Measurements from ENCODE around the gene CNNM4.

The CNNM4 gene

DNA sequence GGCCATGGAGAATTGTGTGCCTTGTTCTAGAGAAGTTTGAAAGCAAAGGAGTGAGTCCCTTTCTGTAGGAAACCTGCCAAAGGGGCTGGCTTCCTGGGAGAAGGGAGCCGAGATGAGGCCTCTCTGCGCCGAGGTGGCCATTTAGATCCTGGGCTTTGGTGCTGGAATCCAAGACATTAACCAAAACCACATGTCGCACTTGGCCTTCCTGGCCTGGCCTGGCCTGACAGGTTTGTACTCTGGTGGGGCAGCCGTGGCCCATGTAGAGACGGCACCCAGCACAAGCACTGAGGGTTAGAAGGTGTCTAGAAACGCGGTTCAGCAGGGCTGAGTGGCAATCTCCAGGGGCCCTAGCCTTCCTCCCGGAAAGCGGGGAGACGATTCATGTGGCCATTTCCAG lies 62.5 kb downstream of the CNNM4 start:
- no peaks in the 10 kb centered on the region for H3K36me3 ChIP-seq (ENCODE audit: low read length)
- TF ChIP-seq EZH2phosphoT487 (conservative IDR thresholded peaks at IDR 0.05; ENCODE audit: low read length): no peak

DNA sequence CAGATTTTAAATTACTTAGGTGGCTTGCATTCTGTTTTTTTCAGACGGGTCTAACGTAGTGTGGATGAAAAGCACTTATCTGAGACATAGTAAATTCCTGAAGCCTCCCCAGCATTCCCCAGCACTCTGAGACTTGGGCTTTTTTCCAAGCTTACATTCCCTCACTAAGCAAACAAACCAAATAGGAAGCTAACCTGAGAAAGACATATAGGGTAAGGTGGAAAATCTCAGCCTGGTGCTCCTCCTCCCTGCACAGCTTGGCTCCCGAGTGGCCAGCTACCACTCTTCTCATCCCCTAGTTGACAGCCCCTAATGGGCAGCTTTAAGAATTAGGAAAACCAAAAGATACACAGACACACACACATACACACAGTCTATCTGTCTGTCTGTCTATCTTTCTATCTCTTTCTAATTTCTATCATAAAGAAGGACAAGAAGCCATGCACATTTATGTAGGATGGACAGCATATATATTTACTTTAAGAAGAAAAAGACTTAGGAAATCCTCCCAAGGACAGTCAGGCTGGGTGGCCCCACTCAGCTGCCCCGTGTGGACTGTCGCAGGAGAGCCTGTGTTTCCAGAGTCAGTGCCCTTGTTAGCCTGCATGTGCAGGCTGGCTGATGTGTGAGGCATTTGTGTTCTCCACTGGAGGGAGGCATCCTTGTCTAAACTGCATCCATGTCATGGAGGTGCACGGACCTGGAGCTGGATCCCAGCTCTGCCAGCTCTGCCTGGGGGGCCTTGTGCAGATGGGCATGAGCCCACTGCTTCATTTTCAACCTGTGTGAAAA lies 63.6 kb downstream of the CNNM4 start:
- Histone ChIP-seq H3K4me2 (ENCODE audit: low read depth, low read length, poor library complexity, severe bottlenecking) (no peak overlapping the region), H3K9me3 (ENCODE audit: insufficient read depth, low read length) (no peaks in the 10 kb centered on the region), H3K36me3 (ENCODE audit: low read length) (no peaks in the 10 kb centered on the region), H2AFZ (ENCODE audit: low read depth, low read length, severe bottlenecking) (no peak overlapping the region), H3K79me2 (ENCODE audit: insufficient read depth, low read length) (peaks cover 34% of the 10 kb centered on the region), H4K20me1 (ENCODE audit: low read depth, low read length) (no peaks in the 10 kb centered on the region), H3K9me2 (replicated peaks; ENCODE audit: insufficient read depth, low read length) (no peaks in the 10 kb centered on the region), H3K27ac (ENCODE audit: low read depth, low read length) (no peak overlapping the region), H3K9ac (ENCODE audit: low read length) (no peak overlapping the region), H3K27me3 (ENCODE audit: low read length) (no peaks in the 10 kb centered on the region), H3F3A (ENCODE audit: insufficient read depth) (no peaks in the 10 kb centered on the region), H3K4me3 (ENCODE audit: insufficient read depth, low read length, poor library complexity, severe bottlenecking) (no peak overlapping the region)
- TF ChIP-seq, protein P1, sequence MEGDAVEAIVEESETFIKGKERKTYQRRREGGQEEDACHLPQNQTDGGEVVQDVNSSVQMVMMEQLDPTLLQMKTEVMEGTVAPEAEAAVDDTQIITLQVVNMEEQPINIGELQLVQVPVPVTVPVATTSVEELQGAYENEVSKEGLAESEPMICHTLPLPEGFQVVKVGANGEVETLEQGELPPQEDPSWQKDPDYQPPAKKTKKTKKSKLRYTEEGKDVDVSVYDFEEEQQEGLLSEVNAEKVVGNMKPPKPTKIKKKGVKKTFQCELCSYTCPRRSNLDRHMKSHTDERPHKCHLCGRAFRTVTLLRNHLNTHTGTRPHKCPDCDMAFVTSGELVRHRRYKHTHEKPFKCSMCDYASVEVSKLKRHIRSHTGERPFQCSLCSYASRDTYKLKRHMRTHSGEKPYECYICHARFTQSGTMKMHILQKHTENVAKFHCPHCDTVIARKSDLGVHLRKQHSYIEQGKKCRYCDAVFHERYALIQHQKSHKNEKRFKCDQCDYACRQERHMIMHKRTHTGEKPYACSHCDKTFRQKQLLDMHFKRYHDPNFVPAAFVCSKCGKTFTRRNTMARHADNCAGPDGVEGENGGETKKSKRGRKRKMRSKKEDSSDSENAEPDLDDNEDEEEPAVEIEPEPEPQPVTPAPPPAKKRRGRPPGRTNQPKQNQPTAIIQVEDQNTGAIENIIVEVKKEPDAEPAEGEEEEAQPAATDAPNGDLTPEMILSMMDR (IDR thresholded peaks at IDR 0.05; ENCODE audit: insufficient read depth, low read length, poor library complexity, severe bottlenecking): no peak
- TF ChIP-seq EZH2phosphoT487 (conservative IDR thresholded peaks at IDR 0.05; ENCODE audit: low read length): no peak

More for the DNA sequence above, 62.5 kb downstream of the CNNM4 start:
- Histone ChIP-seq H3K27me3 (ENCODE audit: low read length) (no peaks in the 10 kb centered on the region), H3F3A (ENCODE audit: insufficient read depth) (no peaks in the 10 kb centered on the region), H3K9ac (ENCODE audit: low read length) (no peak overlapping the region), H3K79me2 (ENCODE audit: insufficient read depth, low read length) (peaks cover 38% of the 10 kb centered on the region), H3K27ac (ENCODE audit: low read depth, low read length) (no peak overlapping the region), H3K9me2 (replicated peaks; ENCODE audit: insufficient read depth, low read length) (no peaks in the 10 kb centered on the region), H4K20me1 (ENCODE audit: low read depth, low read length) (no peaks in the 10 kb centered on the region), H3K4me2 (ENCODE audit: low read depth, low read length, poor library complexity, severe bottlenecking) (no peak overlapping the region), H3K4me3 (ENCODE audit: insufficient read depth, low read length, poor library complexity, severe bottlenecking) (no peak overlapping the region), H3K9me3 (ENCODE audit: insufficient read depth, low read length) (no peaks in the 10 kb centered on the region), H2AFZ (ENCODE audit: low read depth, low read length, severe bottlenecking) (no peak overlapping the region)

DNA sequence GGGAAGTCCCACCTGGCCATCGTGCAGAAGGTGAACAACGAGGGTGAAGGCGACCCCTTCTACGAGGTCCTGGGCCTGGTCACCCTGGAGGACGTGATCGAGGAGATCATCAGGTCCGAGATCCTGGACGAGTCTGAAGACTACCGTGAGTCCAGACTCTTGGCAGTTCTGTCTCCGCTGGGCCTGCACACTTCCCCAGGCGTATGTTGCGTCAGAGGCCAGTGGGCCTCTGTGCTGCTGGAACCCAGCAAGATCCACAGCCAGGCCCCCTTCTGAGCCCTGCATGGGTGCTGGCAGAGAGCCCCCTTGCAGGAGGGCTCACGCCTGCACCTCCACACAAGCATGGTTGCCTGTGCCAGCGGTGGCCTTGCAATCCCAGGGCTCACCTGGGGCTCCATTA lies 64.4 kb downstream of the CNNM4 start:
- H3F3A ChIP-seq (ENCODE audit: insufficient read depth): no peaks in the 10 kb centered on the region
- TF ChIP-seq EZH2phosphoT487 (conservative IDR thresholded peaks at IDR 0.05; ENCODE audit: low read length): no peak
- TF ChIP-seq, protein P1 (IDR thresholded peaks at IDR 0.05; ENCODE audit: insufficient read depth, low read length, poor library complexity, severe bottlenecking): no peak
- no peaks in the 10 kb centered on the region for H3K36me3 ChIP-seq (ENCODE audit: low read length)
- H3K4me2 ChIP-seq (ENCODE audit: low read depth, low read length, poor library complexity, severe bottlenecking): no peak overlapping the region
- no peaks in the 10 kb centered on the region for H3K9me3 ChIP-seq (ENCODE audit: insufficient read depth, low read length)
- H3K27me3 ChIP-seq (ENCODE audit: low read length): no peaks in the 10 kb centered on the region
- no peaks in the 10 kb centered on the region for H3K9me2 ChIP-seq (replicated peaks; ENCODE audit: insufficient read depth, low read length)
- no peak overlapping the region for H3K4me3 ChIP-seq (ENCODE audit: insufficient read depth, low read length, poor library complexity, severe bottlenecking)
- H3K9ac ChIP-seq (ENCODE audit: low read length): no peak overlapping the region
- H2AFZ ChIP-seq (ENCODE audit: low read depth, low read length, severe bottlenecking): no peak overlapping the region
- no peaks in the 10 kb centered on the region for H4K20me1 ChIP-seq (ENCODE audit: low read depth, low read length)
- H3K27ac ChIP-seq (ENCODE audit: low read depth, low read length): no peak overlapping the region
- H3K79me2 ChIP-seq (ENCODE audit: insufficient read depth, low read length): peaks cover 29% of the 10 kb centered on the region

DNA sequence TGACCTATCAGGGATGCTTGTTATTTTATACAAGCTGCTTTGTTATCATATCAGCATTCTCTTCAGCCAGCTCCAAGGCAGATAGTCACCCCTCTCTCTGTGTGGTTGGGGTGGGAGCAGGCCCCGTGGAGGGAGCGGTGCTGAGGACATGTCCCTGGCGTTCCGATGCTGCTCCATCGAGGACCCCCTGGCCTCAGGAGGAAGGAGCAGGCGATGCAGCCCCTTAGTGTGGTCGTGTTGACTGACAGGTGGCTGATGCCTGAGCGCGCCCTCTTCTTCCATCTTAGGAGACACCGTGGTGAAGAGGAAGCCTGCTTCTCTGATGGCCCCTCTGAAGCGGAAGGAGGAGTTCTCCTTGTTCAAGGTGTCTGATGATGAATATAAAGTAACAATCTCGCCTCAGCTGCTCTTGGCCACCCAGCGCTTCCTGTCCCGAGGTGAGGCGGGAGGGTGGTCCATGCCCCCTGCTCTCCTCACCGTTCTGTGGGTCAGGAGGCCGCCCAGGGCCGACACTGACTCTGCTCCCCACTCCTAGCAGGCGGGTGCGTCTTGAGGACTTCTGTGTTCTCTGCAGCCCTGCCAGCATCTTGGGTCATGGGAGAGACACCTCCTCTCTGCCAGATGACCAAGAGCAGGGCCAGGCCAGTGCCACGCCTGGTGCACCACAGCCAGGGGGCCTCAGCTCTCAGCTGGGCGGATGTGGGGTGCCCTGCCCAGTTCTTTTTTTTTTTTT lies 66.0 kb downstream of the CNNM4 start:
- Histone ChIP-seq H3K9ac (ENCODE audit: low read length) (no peak overlapping the region), H2AFZ (ENCODE audit: low read depth, low read length, severe bottlenecking) (no peak overlapping the region), H4K20me1 (ENCODE audit: low read depth, low read length) (no peaks in the 10 kb centered on the region), H3K27me3 (ENCODE audit: low read length) (no peaks in the 10 kb centered on the region), H3F3A (ENCODE audit: insufficient read depth) (no peaks in the 10 kb centered on the region), H3K36me3 (ENCODE audit: low read length) (no peaks in the 10 kb centered on the region), H3K9me3 (ENCODE audit: insufficient read depth, low read length) (no peaks in the 10 kb centered on the region), H3K4me3 (ENCODE audit: insufficient read depth, low read length, poor library complexity, severe bottlenecking) (no peak overlapping the region), H3K27ac (ENCODE audit: low read depth, low read length) (no peak overlapping the region), H3K9me2 (replicated peaks; ENCODE audit: insufficient read depth, low read length) (no peaks in the 10 kb centered on the region), H3K79me2 (ENCODE audit: insufficient read depth, low read length) (peaks cover 13% of the 10 kb centered on the region; the same call in 1 of the 2 replicates), H3K4me2 (ENCODE audit: low read depth, low read length, poor library complexity, severe bottlenecking) (no peak overlapping the region)
- no peak for TF ChIP-seq EZH2phosphoT487 (conservative IDR thresholded peaks at IDR 0.05; ENCODE audit: low read length)
- TF ChIP-seq, protein P1 (IDR thresholded peaks at IDR 0.05; ENCODE audit: insufficient read depth, low read length, poor library complexity, severe bottlenecking): no peak

Measured in SU-DHL-6 (cell line).